Measurements from ENCODE around the gene LUC7L3.

LUC7L3 gene

GRCh38 chr17:50692448-50693035 lies 26.9 kb upstream of the LUC7L3 start:
- DNase-seq (ENCODE audit: low read depth): no peak
- no peak overlapping the region for H3K4me3 ChIP-seq (ENCODE audit: low read length)
- TF ChIP-seq CTCF (IDR thresholded peaks at IDR 0.05; ENCODE audit: insufficient read depth, low read depth, low read length, missing control alignments): no peak

- peak; percentile 29 for DNase-seq (ENCODE audit: low read depth)
- TF ChIP-seq CTCF (IDR thresholded peaks at IDR 0.05; ENCODE audit: insufficient read depth, low read depth, low read length, missing control alignments): no peak
- no peak overlapping the region for H3K4me3 ChIP-seq (ENCODE audit: low read length)
These were observed 26.2 kb upstream of the LUC7L3 start for GRCh38 chr17:50693036-50693682.

GRCh38 chr17:50696365-50696879 lies 23.0 kb upstream of the LUC7L3 start:
- no peak for TF ChIP-seq CTCF (IDR thresholded peaks at IDR 0.05; ENCODE audit: insufficient read depth, low read depth, low read length, missing control alignments)
- H3K4me3 ChIP-seq (ENCODE audit: low read length): no peak overlapping the region
- DNase-seq (ENCODE audit: low read depth): no peak

GRCh38 chr17:50697062-50697461 lies 22.3 kb upstream of the LUC7L3 start:
- no peak for DNase-seq (ENCODE audit: low read depth)
- TF ChIP-seq CTCF (IDR thresholded peaks at IDR 0.05; ENCODE audit: insufficient read depth, low read depth, low read length, missing control alignments): no peak
- no peak overlapping the region for H3K4me3 ChIP-seq (ENCODE audit: low read length)

- peak; percentile 11 for TF ChIP-seq CTCF (IDR thresholded peaks at IDR 0.05; ENCODE audit: insufficient read depth, low read depth, low read length, missing control alignments)
- no peak overlapping the region for H3K4me3 ChIP-seq (ENCODE audit: low read length)
- no peak for DNase-seq (ENCODE audit: low read depth)
These were observed 21.6 kb upstream of the LUC7L3 start for GRCh38 chr17:50697663-50698272.

GRCh38 chr17:50699410-50699809 lies 20.0 kb upstream of the LUC7L3 start:
- no peak for TF ChIP-seq CTCF (IDR thresholded peaks at IDR 0.05; ENCODE audit: insufficient read depth, low read depth, low read length, missing control alignments)
- H3K4me3 ChIP-seq (ENCODE audit: low read length): no peak overlapping the region
- peak; percentile 51 for DNase-seq (ENCODE audit: low read depth)

Data from epithelial cell of esophagus (primary cell).